H9 (cell line): Measurements from ENCODE around the gene CD209. TPM values are rescaled to one million over a fixed set of nuclear protein-coding genes. Genes with fewer than 3 reads are reported as not detected.
A peak's percentile ranks its signal among the peaks of the same experiment; 100 is the strongest.

Source experiments
- DNase-seq: peaks from one replicate; pipeline ENCODE4 v3.0.0-alpha.2; 2017
- H2AFZ ChIP-seq: one replicate; pipeline ENCODE4 v1.6.1; 2013; ENCODE audit warnings: mild to moderate bottlenecking, low read length, control low read depth, moderate library complexity
- H2AK5ac ChIP-seq: 2 replicates; pipeline ENCODE4 v1.6.1; 2013; ENCODE audit warnings: low read length, control low read depth, mixed read lengths; ENCODE audit not compliant: insufficient read length
- H2BK120ac ChIP-seq: one replicate; pipeline ENCODE4 v1.6.1; 2013; ENCODE audit warnings: low read depth, mild to moderate bottlenecking, low read length, control low read depth, inconsistent platforms; ENCODE audit not compliant: poor library complexity, severe bottlenecking
- H2BK12ac ChIP-seq: 2 replicates; pipeline ENCODE4 v1.6.1; 2013; ENCODE audit warnings: low read length, control low read depth, mixed read lengths, low read depth; ENCODE audit not compliant: insufficient read length
- H2BK15ac ChIP-seq: 2 replicates; pipeline ENCODE4 v1.6.1; 2013; ENCODE audit warnings: low read depth, low read length, control low read depth
- H2BK20ac ChIP-seq: one replicate; pipeline ENCODE4 v1.6.1; 2013; ENCODE audit warnings: low read depth, mild to moderate bottlenecking, low read length, control low read depth, inconsistent platforms; ENCODE audit not compliant: poor library complexity, severe bottlenecking
- H2BK5ac ChIP-seq: 2 replicates; pipeline ENCODE4 v1.6.1; 2013; ENCODE audit warnings: low read length, control low read depth, mixed read lengths; ENCODE audit not compliant: insufficient read length
- H3K14ac ChIP-seq: 2 replicates; pipeline ENCODE4 v1.6.1; 2013; ENCODE audit warnings: low read length, control low read depth; ENCODE audit not compliant: insufficient read depth
- H3K18ac ChIP-seq: 2 replicates; pipeline ENCODE4 v1.6.1; 2013; ENCODE audit warnings: low read depth, mild to moderate bottlenecking, mixed read lengths, low read length, control low read depth; ENCODE audit not compliant: insufficient read length
- H3K23ac ChIP-seq: 2 replicates; pipeline ENCODE4 v1.6.1; 2013; ENCODE audit warnings: low read length, control low read depth, mixed read lengths, low read depth; ENCODE audit not compliant: insufficient read length
- H3K23me2 ChIP-seq: 2 replicates; pipeline ENCODE4 v1.6.1; 2013; ENCODE audit warnings: low read depth, mild to moderate bottlenecking, mixed read lengths, low read length, control low read depth; ENCODE audit not compliant: insufficient read length, poor library complexity, severe bottlenecking
- H3K27ac ChIP-seq: 2 replicates; pipeline ENCODE4 v1.5.1; 2013; ENCODE audit warnings: low read length, control low read depth, mixed read lengths, low read depth; ENCODE audit not compliant: insufficient read length
- H3K27me3 ChIP-seq: 2 replicates; pipeline ENCODE4 v1.6.1; 2013; ENCODE audit warnings: low read length, control low read depth, inconsistent platforms; ENCODE audit not compliant: insufficient read depth
- H3K4ac ChIP-seq: 2 replicates; pipeline ENCODE4 v1.6.1; 2013; ENCODE audit warnings: low read depth, mild to moderate bottlenecking, control low read depth, inconsistent platforms, low read length, moderate library complexity
- H3K4me1 ChIP-seq: 2 replicates; pipeline ENCODE4 v1.6.1; 2013; ENCODE audit warnings: low read length, control low read depth, inconsistent platforms; ENCODE audit not compliant: insufficient read depth
- H3K4me2 ChIP-seq: 2 replicates; pipeline ENCODE4 v1.6.1; 2013; ENCODE audit warnings: low read length, control low read depth, mixed read lengths; ENCODE audit not compliant: insufficient read length, insufficient read depth
- H3K56ac ChIP-seq: 2 replicates; pipeline ENCODE4 v1.6.1; 2013; ENCODE audit warnings: low read depth, mild to moderate bottlenecking, mixed read lengths, low read length, control low read depth; ENCODE audit not compliant: insufficient read length
- H3K79me1 ChIP-seq: 2 replicates; pipeline ENCODE4 v1.6.1; 2013; ENCODE audit warnings: low read depth, mild to moderate bottlenecking, moderate library complexity, low read length, control low read depth, inconsistent platforms; ENCODE audit not compliant: insufficient read depth, poor library complexity, severe bottlenecking
- H3K79me2 ChIP-seq: 2 replicates; pipeline ENCODE4 v1.6.1; 2013; ENCODE audit warnings: low read length, control low read depth, inconsistent platforms; ENCODE audit not compliant: insufficient read depth
- H3K9ac ChIP-seq: 2 replicates; pipeline ENCODE4 v1.6.1; 2013; ENCODE audit warnings: low read length, control low read depth, mixed read lengths; ENCODE audit not compliant: insufficient read length; ENCODE audit errors: extremely low read depth
- H3K9me3 ChIP-seq: one replicate; pipeline ENCODE4 v1.6.1; 2013; ENCODE audit warnings: low read depth, low read length, inconsistent platforms; ENCODE audit not compliant: control insufficient read depth
- H3T11ph ChIP-seq: one replicate; pipeline ENCODE4 v1.6.1; 2013; ENCODE audit warnings: mild to moderate bottlenecking, low read length, control low read depth, inconsistent platforms
- H4K20me1 ChIP-seq: one replicate; pipeline ENCODE4 v1.6.1; 2013; ENCODE audit not compliant: control insufficient read depth, insufficient read length, insufficient read depth
- H4K5ac ChIP-seq: 2 replicates; pipeline ENCODE4 v1.6.1; 2013; ENCODE audit warnings: low read depth, mild to moderate bottlenecking, mixed read lengths, low read length, control low read depth; ENCODE audit not compliant: insufficient read length
- H4K8ac ChIP-seq: replicated peaks from 2 replicates; pipeline ENCODE4 v1.6.1; 2013; ENCODE audit warnings: low read length, control low read depth, mixed read lengths, low read depth; ENCODE audit not compliant: insufficient read length
- H4K91ac ChIP-seq: 2 replicates; pipeline ENCODE4 v1.6.1; 2013; ENCODE audit warnings: low read depth, mild to moderate bottlenecking, moderate library complexity, mixed read lengths, low read length, control low read depth; ENCODE audit not compliant: insufficient read length
- H3K27ac Mint-ChIP-seq, 3 experiments: 2 replicates in 2 of 3; 3 replicates in 1 of 3; pipeline ENCODE4 v1.8.0; 2020 to 2021; ENCODE audit warnings: mixed read lengths in 3 of 3, mild to moderate bottlenecking in 1 of 3, moderate library complexity in 1 of 3
- H3K27me3 Mint-ChIP-seq: 2 replicates; pipeline ENCODE4 v1.8.0; 2021; ENCODE audit warnings: low read depth, mild to moderate bottlenecking, moderate library complexity, mixed read lengths
- H3K36me3 Mint-ChIP-seq, 3 experiments: 2 replicates in 2 of 3; 3 replicates in 1 of 3; pipeline ENCODE4 v1.8.0; 2020 to 2021; ENCODE audit warnings: low read depth in 3 of 3, mixed read lengths in 3 of 3; ENCODE audit not compliant: insufficient read depth in 1 of 3
- H3K4me1 Mint-ChIP-seq, 2 experiments: 2 replicates each; pipeline ENCODE4 v1.8.0; 2020; ENCODE audit warnings: mixed read lengths in 2 of 2
- H3K4me3 Mint-ChIP-seq, 2 experiments: 2 replicates in 1 of 2; 3 replicates in 1 of 2; pipeline ENCODE4 v1.8.0; 2020 to 2021; ENCODE audit warnings: mild to moderate bottlenecking in 2 of 2, mixed read lengths in 2 of 2, moderate library complexity in 1 of 2
- H3K9me3 Mint-ChIP-seq, 2 experiments: 2 replicates in 1 of 2; 3 replicates in 1 of 2; pipeline ENCODE4 v1.8.0; 2020; ENCODE audit warnings: mild to moderate bottlenecking in 2 of 2, mixed read lengths in 2 of 2, moderate library complexity in 1 of 2
- CTCF ChIP-seq: fragments of 200-600 bp; sonication (generic); conservative IDR thresholded peaks from 3 replicates; pipeline ENCODE4 v1.8.0; 2021; ENCODE audit warnings: antibody characterized with exemption, mild to moderate bottlenecking
- WGBS: extraction: QIAGEN DNeasy Blood & Tissue Kit; methylation state at CpG from one replicate; pipeline ENCODE4 v1.1.7; 2013; ENCODE audit warnings: missing lambda C conversion rate, low lambda C conversion rate, mixed read lengths; ENCODE audit not compliant: insufficient read length; ENCODE audit errors: extremely low coverage; 5-methylcytosine and 5-hydroxymethylcytosine counted together
- total RNA-seq: library from RNA; stranded (reverse); gene quantifications from 2 replicates; pipeline ENCODE4 v1.2.1, GENCODE V29; 2021

The CD209 gene
- total RNA-seq, 1 experiment from 2014 or later = not detected

- Histone ChIP-seq H2AFZ (no peak overlapping the region), H3K79me1 (no peaks in the 10 kb centered on the region), H3K23ac (no peak overlapping the region), H3K27me3 (peaks cover 14% of the 10 kb centered on the region; the same call in 1 of the 2 replicates), H3K18ac (no peak overlapping the region), H4K8ac (no peak overlapping the region), H3K23me2 (peaks cover 19% of the 10 kb centered on the region), H2BK20ac (no peak overlapping the region), H2BK5ac (no peak overlapping the region), H4K5ac (no peak overlapping the region), H3K27ac (no peak overlapping the region), H3K4ac (no peak overlapping the region), H3K9me3 (no peaks in the 10 kb centered on the region), H3K56ac (no peak overlapping the region), H3K79me2 (no peaks in the 10 kb centered on the region), H4K91ac (no peak overlapping the region), H3K4me2 (peak overlapping the region; percentile 72), H3K9ac (no peak overlapping the region), H4K20me1 (no peaks in the 10 kb centered on the region), H2BK120ac (no peak overlapping the region), H3T11ph (no peak overlapping the region), H2AK5ac (no peak overlapping the region), H2BK15ac (no peak overlapping the region), H3K4me1 (no peaks in the 10 kb centered on the region; the same call in 1 of the 2 replicates), H2BK12ac (no peak overlapping the region), H3K14ac (no peak overlapping the region)
- Mint-ChIP-seq H3K4me1 (peaks cover 9 to 20% of the 10 kb centered on the region in 2 experiments), H3K27ac (no peak overlapping the region), H3K9me3 (peaks cover 4 to 6% of the 10 kb centered on the region in 2 experiments; a peak in 3 of 5 replicates), H3K27me3 (peaks cover 80% of the 10 kb centered on the region), H3K4me3 (peak overlapping the region; percentile 57 to 83), H3K36me3 (no peaks in the 10 kb centered on the region; a peak in 1 of 7 replicates)
- WGBS = no CpG with 5 or more reads among the region's 31 CpGs
- DNase-seq = peak; percentile 91
- TF ChIP-seq CTCF = no peak
These were observed 42.1 kb upstream of the CD209 start for GRCh38 chr19:7789447-7789846.
